Sigmoid colon (tissue), 4 donors: ENCODE data around the gene LINGO3.

Experiments
- EP300 ChIP-seq, 4 donors: sonication (generic); formaldehyde crosslinking; IDR thresholded peaks; one replicate each; pipeline ENCODE4 v1.6.1; 2017; ENCODE audit warnings: antibody characterized with exemption in 4 of 4
- POLR2A ChIP-seq, 2 donors: fragments of 450-650 bp; IDR thresholded peaks; one replicate each; pipeline ENCODE4 v1.6.1; 2016; ENCODE audit warnings: antibody characterized with exemption in 2 of 2, mild to moderate bottlenecking in 2 of 2, moderate library complexity in 2 of 2
- POLR2AphosphoS5 ChIP-seq, 4 donors: sonication (generic); formaldehyde crosslinking; IDR thresholded peaks; one replicate each; pipeline ENCODE4 v1.6.1; 2017; ENCODE audit warnings: antibody characterized with exemption in 4 of 4
- TF ChIP-seq, protein P1 (sequence below), 4 experiments: fragments of 450-650 bp in 3 of 4; fragments of 200-600 bp in 1 of 4; IDR thresholded peaks; one replicate each; pipeline ENCODE4 v1.5.1; 2016 to 2019; ENCODE audit warnings: antibody characterized with exemption in 4 of 4, mild to moderate bottlenecking in 3 of 4, moderate library complexity in 2 of 4

DNA sequence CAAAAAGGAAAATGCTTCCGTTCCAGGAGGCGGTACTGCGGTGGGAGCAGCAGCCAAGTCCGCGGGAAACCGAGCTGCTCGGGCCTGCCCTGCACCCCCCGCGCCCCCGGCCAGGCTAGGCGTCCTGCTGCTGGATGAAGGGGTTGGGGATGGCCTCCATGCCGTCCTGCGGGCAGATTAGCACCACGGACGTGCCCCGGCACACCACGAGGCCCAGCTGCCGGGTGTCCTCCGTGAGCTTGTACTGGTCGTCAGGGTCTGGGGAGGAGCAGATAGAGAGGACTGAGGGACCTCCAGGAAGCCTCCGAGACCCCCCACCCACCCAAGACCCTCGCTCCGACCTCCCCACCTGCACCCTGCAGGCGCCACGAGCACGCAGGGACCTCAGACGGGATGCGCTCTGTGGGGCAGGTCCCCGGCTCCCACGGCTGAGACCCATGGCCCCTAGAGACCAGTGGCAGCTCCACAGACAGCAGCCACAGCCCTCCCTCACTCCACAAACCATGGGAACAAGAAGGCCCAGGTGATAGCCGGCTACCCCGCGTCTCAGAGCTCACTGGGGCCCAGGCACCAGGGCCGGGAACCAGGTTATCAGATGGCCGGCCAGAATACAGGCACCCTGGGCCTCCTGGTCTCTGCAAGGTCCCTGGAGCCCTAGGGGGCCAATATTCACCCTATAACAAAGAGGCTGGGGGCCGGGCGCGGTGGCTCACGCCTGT is 13.8 kb upstream of the LINGO3 start:
- TF ChIP-seq, protein P1, sequence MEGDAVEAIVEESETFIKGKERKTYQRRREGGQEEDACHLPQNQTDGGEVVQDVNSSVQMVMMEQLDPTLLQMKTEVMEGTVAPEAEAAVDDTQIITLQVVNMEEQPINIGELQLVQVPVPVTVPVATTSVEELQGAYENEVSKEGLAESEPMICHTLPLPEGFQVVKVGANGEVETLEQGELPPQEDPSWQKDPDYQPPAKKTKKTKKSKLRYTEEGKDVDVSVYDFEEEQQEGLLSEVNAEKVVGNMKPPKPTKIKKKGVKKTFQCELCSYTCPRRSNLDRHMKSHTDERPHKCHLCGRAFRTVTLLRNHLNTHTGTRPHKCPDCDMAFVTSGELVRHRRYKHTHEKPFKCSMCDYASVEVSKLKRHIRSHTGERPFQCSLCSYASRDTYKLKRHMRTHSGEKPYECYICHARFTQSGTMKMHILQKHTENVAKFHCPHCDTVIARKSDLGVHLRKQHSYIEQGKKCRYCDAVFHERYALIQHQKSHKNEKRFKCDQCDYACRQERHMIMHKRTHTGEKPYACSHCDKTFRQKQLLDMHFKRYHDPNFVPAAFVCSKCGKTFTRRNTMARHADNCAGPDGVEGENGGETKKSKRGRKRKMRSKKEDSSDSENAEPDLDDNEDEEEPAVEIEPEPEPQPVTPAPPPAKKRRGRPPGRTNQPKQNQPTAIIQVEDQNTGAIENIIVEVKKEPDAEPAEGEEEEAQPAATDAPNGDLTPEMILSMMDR (IDR thresholded peaks at IDR 0.05), result no peak
- no peak for TF ChIP-seq POLR2AphosphoS5 (IDR thresholded peaks at IDR 0.05)
- no peak for TF ChIP-seq POLR2A (IDR thresholded peaks at IDR 0.05)
- TF ChIP-seq EP300 (IDR thresholded peaks at IDR 0.05), result no peak
